ENCODE measurements around the gene KCNH4.
A peak's percentile ranks its signal among the peaks of the same experiment; 100 is the strongest.

Gene KCNH4

DNA sequence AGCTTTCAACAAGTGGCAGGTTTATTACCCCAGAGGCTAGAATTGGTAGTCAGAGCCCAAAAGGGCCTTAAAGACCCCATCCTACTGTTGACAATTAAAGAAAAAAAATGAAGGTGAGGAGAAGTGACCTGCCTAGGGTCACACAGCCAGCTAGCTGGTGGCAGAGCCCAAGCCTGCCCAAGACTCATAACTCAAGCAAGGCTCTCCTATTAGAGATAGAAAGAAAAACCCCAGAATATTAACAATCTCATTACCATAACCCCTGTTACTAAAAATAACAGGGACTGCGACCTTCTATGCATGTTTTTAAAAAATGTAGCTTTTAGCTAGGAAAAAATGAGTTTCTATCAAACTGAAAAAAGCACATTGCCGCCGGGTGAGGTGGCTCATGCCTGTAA is 44.3 kb downstream of the KCNH4 start:
- DNase-seq (ENCODE audit: low spot score) = no peak

DNA sequence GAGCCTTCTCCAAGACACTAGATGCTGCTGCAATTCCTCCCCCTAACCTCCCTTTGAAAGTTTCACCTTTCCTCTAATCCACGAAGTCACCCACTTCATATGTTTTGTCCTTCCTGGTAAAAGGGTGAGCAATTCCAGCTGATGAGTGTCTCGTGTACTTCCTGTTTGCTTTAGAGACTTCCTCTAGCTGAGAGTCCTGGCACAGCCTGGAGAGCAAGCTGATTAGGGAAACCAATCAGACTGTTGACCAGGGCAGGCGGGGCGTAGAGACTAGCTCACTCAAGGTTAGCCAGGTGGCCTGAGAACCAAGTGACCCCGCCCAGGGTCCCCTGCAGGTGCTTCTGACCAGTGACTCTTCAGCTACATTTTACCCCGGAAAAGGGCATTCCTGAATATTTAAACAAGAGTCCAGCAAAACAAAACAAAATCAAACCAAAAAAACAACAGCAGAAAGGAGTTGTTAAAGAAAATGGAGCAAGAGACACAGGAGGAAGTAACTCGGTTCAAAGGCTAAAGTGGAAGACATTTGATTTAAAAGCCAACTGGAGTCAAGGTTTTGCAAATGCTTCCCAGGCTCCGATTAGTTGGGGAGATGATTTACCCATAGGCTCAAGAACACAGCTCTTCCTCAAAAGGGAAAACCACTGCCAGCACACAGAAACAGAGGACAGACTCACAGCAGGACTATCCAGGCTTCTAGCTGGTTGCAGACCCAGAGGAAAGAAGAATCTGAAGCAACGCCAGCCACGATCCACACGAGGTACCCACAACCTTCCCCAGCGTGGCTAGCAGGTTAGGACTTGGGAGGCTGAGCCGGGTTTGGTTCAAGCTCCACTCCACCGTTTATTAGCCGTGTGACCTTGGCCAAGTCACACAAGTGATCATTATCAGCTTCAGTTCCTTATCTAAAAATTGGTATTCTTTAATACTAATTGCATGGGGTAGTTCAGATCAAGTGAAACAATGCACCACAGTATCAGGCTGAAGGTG is 45.0 kb downstream of the KCNH4 start:
- no peak for DNase-seq (ENCODE audit: low spot score)

DNA sequence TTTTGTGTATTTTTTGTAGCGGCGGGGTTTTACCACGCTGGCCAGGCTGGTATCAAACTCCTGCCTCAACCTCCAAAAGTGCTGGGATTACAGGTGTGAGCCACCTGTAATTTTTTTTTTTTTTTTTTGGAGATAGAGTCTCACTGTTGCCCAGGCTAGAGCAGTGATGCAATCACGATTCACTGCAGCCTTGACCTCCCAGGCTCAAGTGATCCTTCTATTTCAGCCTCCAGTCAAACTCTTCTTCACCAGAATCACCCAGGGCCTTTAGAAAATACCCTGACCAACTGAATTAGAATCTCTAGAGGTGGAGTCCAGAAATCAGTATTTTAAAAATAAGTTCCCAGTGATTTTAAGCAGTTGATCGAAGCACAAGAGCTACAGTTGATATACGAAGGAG is 45.8 kb downstream of the KCNH4 start:
- DNase-seq (ENCODE audit: low spot score) = no peak

DNA sequence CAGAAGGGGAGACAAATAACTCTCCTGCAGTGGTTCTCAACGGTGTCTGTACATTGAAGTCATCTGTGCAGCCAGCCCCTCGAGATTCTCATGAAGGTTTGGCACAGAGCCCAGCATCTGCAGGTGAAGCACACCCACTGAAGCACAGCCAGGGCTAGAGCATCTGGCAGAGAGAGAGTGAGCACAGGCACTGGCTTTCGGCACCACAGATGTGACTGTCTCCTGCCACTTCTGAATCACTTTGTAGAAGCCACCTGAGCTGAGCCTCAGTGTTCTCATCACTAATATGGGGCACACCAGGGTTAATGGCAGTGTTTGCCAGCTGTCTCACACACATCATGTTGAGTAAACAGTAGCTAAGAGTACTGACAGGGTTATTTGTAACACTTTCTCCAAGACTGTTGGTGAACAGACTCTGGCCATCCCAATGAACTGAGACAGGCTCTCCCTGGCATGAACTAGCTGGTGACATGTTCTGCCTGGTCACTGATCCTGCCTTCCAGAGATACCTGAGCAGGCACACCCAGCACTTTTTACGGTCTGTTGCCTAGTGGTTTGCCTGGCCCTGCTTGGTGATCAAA is 47.4 kb downstream of the KCNH4 start:
- DNase-seq (ENCODE audit: low spot score) = peak; percentile 25

DNA sequence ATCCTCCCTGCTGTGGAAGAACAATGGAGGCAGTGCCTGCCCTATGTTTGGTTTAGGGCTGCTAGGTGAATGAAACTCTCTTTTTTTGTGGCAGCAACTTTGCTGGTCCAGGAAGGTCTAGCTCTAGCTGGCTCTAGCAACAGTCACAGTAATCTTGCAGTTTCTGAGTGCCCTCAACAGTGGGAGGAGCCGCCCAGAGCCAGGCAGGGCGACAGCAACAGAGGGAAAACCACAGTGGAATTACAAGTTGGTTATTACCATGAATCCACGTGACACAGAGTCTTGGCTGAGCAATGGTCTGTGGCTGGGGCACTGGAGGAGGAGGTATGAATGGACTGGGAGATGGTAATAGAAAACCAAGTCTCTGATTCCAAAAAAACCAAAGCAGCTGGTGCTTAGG is 48.0 kb downstream of the KCNH4 start:
- peak; percentile 76 for DNase-seq (ENCODE audit: low spot score)

DNA sequence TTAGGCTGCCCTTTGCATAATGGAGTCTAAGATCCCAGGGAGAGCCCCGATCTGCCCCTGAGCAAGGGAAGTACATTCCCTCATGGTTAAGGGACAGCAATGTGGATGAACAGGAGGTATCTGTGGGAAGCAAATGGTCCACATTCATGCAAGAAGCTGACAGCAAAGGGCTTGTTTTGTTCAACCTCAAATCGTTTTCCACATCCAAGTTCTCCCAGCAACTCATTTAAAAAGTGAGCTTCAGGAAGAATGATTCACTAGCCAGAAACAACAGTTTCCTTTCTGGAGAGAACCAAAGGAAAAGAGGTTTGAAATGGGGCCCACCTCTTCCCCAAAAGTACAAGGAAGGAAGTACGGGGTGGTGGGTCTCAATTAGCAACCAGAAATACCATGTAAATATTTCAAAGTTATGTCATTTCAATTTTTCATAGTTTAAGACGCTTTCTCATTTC is 48.9 kb downstream of the KCNH4 start:
- no peak for DNase-seq (ENCODE audit: low spot score)

DNA sequence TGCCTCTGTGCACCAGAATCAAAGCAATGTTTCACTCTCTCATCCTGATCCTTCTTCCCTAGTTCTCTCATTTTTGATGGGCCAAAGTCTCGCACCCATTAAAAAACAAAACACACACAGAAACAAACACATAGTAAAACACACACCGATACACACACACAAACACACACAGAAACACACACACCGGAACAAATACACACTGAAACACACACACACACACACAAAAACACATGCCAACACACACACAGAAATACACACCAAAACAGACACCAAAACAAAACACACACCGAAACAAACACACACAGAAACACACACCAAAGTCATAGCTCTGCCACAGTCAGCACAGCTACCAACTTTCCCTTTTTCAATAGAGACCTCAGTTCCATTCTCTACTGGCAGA is 49.7 kb downstream of the KCNH4 start:
- no peak for DNase-seq (ENCODE audit: low spot score)

DNA sequence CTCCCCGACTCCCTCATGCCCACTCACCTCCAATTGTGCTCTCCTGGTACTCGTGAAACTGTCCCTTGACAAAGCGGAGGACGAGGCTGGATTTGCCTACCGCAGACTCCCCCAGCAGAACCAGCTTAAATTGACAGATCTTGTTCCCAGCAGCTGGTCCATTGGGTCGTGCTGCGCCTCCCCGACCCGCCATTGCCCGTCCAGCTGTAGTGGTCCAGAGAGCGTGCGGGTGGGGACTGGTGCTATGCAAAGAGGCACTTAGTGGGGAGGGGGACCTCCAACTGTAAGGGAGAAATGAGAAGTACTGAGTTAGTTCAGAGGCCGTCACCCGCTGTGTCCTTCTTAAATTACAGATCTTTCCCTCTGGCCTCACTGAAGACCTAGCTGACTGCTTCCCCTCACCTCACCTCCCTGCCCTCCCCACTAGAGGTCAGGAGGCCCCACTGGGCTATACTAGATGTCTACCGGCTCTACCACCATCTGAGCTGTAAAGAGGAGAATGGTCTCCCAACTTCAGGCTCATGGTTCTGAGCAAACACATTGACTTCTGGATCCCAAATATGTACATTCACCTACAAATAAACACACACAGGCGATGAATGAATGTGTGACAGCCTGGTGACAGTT is 50.5 kb downstream of the KCNH4 start:
- no peak for DNase-seq (ENCODE audit: low spot score)

DNA sequence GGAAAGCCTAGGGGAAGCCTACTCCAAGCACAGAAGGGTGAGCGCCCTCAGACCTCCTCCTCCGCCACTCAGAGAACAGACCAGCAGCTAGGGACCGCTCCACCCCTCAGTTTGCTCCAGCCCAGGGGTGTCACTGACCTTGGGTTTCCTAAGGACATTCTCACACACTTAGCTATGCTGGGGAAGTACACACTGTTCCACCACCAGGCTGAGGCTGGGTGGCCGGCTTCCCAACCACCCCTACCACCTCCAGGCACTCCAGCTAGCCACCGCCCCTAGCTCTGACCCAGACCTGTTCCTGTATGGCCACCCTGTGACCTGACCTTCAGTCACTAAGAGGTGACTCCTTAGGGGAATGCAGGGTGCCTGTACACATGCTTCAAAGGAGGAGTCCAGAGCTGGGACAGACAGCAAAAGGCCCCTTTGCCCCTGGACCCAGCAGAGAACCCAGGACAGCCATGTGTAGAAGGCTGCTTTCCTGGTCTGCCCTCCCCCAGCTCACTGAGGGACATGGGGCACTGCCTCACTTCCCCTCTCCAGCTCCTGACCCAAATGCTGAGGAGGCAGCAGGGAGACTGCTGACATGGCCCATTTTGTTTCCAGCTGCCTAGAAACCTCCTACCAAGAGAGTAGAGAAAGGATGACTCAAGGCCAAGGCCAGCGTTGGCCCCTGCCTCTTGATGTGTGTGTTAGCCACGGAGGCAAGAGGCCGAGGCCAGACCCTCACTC is 51.7 kb downstream of the KCNH4 start:
- DNase-seq (ENCODE audit: low spot score) = no peak

DNA sequence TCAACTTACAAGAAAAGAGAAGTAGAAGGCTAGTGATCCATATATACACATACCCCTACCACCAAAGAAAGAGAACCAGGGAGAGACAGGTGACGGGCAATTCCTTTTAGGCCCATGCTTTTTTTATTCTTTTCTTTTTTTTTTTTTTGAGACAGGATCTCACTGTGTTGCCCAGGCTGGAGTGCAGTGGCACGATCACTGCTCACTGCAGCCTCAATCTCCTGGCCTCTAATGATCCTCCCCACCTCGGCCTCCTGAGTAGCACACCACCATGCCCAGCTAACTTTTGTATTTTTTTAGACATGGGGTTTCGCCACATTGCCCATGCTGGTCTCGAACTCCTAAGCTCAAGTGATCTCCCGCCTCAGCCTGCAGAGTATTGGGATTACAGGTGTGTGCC is 53.5 kb downstream of the KCNH4 start:
- no peak for DNase-seq (ENCODE audit: low spot score)

DNA sequence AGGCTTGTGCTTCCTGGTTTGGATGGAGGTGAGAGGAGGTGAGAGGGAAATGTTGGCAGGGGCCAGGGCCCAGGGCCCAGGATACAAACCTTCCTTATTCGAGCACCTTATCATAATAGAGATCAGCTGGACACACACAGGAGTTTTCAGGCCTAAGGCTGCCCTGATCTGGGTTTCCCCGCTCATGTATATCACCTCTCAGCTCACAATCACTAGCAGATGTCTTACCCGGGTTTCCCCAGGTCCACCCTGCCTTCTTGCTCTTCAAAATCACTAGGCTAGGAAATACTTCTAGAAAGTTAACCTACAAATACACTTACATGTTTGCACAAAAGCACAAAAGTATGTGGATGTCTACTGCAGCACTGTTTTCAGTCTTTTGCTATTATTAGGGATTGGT is 54.1 kb downstream of the KCNH4 start:
- no peak for DNase-seq (ENCODE audit: low spot score)

DNA sequence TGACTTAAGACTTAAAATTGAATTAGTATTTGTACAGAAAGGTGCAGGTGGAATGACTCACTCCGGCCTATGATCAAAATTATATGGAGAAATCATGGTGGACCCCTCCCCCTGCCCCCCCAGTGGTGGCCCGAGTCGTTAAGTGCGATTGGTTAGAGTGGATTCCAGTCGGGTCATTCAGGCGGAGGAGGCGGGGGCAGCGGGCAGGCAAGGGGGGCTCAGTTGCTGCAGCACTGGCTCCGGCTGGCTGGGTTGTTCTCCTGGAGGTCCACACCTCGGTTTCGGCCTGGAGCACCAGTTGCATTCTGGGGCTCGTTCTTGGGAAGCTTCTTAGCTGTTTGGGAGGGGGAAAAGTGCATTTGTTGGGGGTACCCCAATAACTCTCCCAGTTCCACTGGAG is 55.4 kb downstream of the KCNH4 start:
- no peak for DNase-seq (ENCODE audit: low spot score)

DNA sequence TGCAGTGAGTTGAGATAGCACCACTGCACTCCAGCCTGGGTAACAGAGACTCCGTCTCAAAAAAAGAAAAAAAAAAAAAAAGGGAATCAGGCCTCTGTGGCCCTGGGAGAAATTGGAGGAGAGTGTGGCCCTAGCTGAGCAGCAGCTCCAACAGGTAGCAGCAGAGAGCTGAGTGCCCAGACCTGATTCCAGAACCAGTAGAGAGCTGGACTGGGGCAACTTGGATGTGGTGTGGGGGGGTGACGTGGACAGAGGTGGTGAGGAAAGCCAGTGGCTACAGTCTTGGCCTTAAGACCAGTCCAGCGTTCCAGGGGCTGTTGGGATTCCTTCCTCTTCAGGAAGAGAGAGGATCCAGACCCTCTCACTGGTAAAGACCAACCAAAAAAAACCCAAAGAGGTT is 56.7 kb downstream of the KCNH4 start:
- DNase-seq (ENCODE audit: low spot score) = no peak

DNA sequence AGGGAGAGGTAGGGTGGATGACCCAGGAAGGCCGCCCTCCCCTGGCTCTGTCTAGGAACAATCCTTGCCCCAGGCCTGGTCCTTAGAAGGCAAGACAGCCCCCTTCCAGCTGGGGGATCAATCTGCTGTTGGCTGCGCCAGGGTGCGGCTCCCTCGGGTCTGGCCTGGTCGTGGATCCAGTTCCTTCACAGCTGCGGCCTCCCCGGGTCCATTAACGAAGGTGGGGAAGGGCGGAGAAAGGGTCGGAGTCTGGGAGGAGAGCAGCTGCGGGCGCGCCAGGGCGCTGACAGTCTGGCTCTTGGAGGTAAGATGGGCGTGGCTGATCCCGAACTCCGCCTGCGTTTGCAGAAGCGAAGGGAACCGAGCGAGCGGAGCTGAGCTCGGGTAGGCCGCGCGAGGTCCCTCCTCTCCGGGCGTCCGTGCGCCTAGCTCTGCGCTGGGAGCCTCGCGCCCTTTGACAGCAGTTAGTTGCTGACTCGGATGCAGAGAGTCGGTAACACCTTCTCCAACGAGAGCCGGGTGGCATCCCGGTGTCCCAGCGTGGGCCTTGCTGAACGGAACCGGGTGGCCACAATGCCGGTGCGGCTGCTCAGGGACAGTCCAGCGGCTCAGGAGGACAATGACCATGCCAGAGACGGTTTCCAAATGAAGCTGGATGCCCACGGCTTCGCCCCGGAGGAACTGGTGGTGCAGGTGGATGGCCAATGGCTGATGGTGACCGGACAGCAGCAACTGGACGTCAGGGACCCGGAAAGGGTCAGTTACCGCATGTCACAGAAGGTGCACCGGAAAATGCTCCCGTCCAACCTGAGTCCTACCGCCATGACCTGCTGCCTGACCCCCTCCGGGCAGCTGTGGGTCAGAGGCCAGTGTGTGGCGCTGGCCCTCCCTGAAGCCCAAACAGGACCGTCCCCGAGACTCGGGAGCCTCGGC is 58.3 kb downstream of the KCNH4 start, which contains the start of gene HSPB9:
Gene HSPB9 (plus strand): TSS at position 434 of the 933 bp plus-strand sequence. CDS start 47 bp downstream, at position 481.
- DNase-seq (ENCODE audit: low spot score) = no peak

DNA sequence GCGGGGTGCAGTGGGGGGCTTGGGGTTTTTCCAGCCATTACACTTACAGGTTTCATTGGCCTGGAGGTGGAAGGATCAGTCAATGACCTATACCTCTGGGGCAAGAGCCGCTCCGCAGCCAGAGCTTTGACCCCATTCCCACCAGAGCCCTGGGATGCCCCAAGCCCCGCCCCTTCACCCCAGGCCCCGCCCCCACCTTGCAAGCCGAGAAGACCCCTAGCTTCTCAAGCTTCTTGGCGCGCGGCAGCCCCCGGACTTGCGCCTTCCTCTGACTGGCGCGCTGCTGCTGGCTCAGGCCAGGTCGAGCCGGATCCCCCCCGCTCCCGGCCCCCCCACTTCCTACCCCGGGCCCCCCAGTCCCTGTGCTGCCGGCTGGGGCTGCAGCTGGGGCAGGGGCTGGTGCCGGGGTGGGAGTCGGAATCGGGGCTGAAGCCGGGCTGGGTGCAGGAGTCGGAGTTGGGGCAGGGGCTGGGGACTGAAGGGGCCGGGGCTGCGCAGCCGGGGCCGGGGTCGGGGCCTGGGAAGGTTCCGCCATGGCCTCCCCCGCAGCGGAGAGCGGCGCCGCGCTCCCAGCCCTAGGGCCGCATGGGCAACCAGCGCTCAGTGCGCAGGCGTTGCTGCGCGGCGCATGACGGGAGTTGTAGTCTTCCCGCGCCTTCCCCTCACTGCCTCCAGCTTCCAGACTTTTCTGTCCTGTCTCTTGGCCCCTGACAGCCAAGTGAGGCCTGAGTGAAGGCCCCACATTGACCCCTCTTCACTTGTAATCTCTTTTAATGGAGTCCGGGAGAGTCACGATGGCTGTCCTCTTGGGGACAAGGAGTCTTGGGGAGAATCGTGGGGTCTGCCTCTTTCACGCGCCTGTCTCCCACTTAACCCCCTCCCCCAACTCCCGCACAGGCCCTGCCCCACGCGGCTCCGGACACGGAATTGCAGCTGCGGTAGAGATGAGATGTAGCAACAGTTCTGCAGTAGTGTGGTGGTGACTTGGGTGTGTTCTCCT is 59.9 kb downstream of the KCNH4 start, which contains the start of gene KAT2A:
Gene KAT2A (minus strand): TSS at position 598 of the 1,000 bp plus-strand sequence. CDS start 63 bp downstream, at position 535.
- peak; percentile 78 for DNase-seq (ENCODE audit: low spot score)

DNA sequence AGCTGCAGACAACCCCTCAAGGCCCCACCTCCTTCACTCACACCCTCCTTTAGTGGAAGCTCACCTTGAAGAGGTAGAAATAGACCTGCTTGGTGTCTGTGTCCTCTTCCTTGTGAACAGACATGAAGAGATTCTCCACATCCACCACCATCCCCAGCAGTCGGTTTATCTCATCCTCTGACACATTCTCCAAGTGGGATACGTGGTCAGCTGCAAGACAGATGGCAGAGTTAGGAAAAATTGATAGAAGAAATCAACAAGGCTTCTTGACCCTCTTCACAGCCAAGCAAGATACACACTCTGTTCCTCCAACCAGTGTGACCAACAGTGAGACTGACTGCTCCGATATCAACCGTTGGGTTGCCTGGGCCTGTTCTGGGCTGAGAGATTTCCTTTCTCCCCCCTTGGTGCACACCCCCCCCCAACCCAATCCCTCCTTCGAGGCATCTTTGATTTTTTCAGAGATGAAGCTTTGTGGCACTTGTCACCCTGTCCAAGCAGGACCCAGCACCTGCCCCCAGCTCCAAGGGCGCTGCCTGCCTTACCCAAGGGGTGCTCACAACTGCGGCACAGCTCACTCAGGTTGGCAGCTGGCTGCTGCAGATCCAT is 60.7 kb downstream of the KCNH4 start:
- DNase-seq (ENCODE audit: low spot score) = no peak

DNA sequence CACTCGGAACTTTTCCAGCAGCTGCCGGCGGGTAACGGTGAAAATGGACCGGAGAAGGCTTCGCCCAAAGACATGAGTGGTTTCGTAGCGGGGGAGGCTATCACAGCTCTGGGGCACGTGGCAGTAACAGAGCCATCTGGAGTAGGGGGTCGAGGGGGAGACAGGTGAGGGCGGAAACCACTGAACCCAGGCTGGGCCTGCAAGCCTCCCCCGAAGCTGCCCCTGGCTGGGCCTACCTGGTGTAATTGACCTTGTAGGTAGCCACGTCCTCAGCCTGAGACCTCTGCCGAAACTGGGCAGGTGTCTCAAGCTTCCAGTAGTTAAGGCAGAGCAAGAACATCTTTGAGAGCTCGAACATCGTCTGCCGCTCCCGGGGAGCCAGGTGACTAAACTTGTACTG is 61.6 kb downstream of the KCNH4 start:
- no peak for DNase-seq (ENCODE audit: low spot score)

DNA sequence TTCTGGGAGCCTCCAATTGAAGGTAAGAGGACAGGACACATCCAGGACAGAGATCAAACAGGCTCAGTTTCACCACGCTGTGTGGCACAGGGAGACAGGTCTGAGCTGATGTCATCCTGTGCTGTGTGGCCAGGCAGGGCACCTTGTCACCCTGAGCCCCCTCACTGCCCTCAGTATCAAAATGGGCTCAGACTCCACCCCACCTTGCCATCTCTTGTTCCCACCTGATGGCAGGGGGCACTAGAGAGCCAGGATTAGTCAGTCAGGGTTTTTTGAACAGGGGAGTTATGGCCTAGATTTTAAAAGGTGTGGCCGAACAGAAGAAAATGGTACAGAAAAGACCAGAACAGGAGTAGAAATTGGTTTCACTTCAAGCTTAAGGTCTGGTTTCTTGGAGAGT is 62.4 kb downstream of the KCNH4 start:
- peak; percentile 32 for DNase-seq (ENCODE audit: low spot score)

DNA sequence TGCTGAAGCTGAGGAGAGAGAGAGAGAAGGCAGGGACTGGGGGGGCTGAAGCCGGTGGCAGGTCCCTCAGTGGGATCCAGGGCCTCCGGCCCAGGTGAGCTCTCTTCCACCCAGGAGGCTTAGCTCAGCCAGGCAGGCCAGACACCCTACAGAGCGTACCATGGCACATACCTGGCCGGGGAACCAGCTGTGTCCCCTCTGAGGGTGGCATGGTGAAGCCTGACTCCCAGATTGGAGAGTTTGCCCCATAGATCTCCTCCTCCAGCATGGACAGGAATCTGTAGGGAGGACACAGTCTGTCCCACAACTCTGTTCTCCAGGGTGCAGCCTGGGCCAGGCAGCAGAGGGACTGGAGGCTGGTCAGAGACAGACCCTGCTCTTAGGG is 62.8 kb downstream of the KCNH4 start:
- DNase-seq (ENCODE audit: low spot score) = no peak

Data from SW480 (cell line).